ENCODE data around the gene TMEM145.

The TMEM145 gene

GRCh38 chr19:42303101-42303464 is 10.0 kb upstream of the TMEM145 start:
- H3K9ac ChIP-seq (ENCODE audit: low read length), result peak overlapping the region; percentile 83
- DNase-seq, result no peak
- 75% methylated on average over 6 of the region's 11 CpGs for WGBS

GRCh38 chr19:42303876-42304275 is 9.2 kb upstream of the TMEM145 start:
- H4K91ac ChIP-seq (ENCODE audit: low read length), result no peak overlapping the region
- no peak overlapping the region for H3K18ac ChIP-seq (ENCODE audit: low read depth in 1 of 2, low read length in 2 of 2)
- peaks cover 13% of the 10 kb centered on the region for H3K4me1 ChIP-seq (ENCODE audit: control insufficient read depth, insufficient read depth, low read depth, low read length)
- H3K4ac ChIP-seq (ENCODE audit: low read depth in 1 of 2, low read length in 2 of 2), result no peak overlapping the region
- DNase-seq, result no peak
- H2BK120ac ChIP-seq (ENCODE audit: low read depth, low read length), result no peak overlapping the region
- no peak overlapping the region for H3K27ac ChIP-seq (ENCODE audit: low read length, poor library complexity, severe bottlenecking)
- H4K8ac ChIP-seq (ENCODE audit: low read length), result no peak overlapping the region
- H3K14ac ChIP-seq (ENCODE audit: low read length in 2 of 2), result no peak overlapping the region
- H2AFZ ChIP-seq (ENCODE audit: low read depth, low read length), result no peak overlapping the region
- WGBS, result 99% methylated on average over 4 of the region's 8 CpGs
- no peaks in the 10 kb centered on the region for H3K27me3 ChIP-seq (ENCODE audit: control insufficient read depth in 1 of 2, insufficient read depth in 1 of 2, low read length in 2 of 2)
- no peak overlapping the region for H3K4me3 ChIP-seq (ENCODE audit: insufficient read depth in 1 of 2, low read depth in 1 of 2, low read length in 2 of 2)
- no peak overlapping the region for H3K9ac ChIP-seq (ENCODE audit: low read length)
- no peak overlapping the region for H2BK5ac ChIP-seq (ENCODE audit: low read depth, low read length, poor library complexity, severe bottlenecking)
- H3K79me1 ChIP-seq (replicated peaks; ENCODE audit: low read length, poor library complexity, severe bottlenecking), result peaks cover 5% of the 10 kb centered on the region
- H3K36me3 ChIP-seq (ENCODE audit: control insufficient read depth in 1 of 2, insufficient read depth in 2 of 2, low read depth in 1 of 2, low read length in 2 of 2), result peaks cover 0 to 5% of the 10 kb centered on the region in 2 experiments
- H2BK15ac ChIP-seq (ENCODE audit: low read depth, poor library complexity, severe bottlenecking), result no peak overlapping the region
- no peak overlapping the region for H2AK5ac ChIP-seq (ENCODE audit: low read length, severe bottlenecking)
- H3K4me2 ChIP-seq (ENCODE audit: low read length, poor library complexity, severe bottlenecking), result no peak overlapping the region
- H3K23ac ChIP-seq (ENCODE audit: low read length in 2 of 2), result no peak overlapping the region
- no peaks in the 10 kb centered on the region for H3K9me3 ChIP-seq (ENCODE audit: control insufficient read depth, low read length)
- H2BK12ac ChIP-seq (ENCODE audit: low read length in 2 of 2), result peak overlapping the region in 1 of 2 experiments; percentile 42

More at GRCh38 chr19:42303101-42303464, 10.0 kb upstream of the TMEM145 start:
- no peak overlapping the region for H3K4me2 ChIP-seq (ENCODE audit: low read length, poor library complexity, severe bottlenecking)
- H2BK15ac ChIP-seq (ENCODE audit: low read depth, poor library complexity, severe bottlenecking), result no peak overlapping the region
- peak overlapping the region; percentile 15 to 94 for H2BK12ac ChIP-seq (ENCODE audit: low read length in 2 of 2)
- H2AFZ ChIP-seq (ENCODE audit: low read depth, low read length), result peak overlapping the region; percentile 54
- no peaks in the 10 kb centered on the region for H3K9me3 ChIP-seq (ENCODE audit: control insufficient read depth, low read length)
- no peak overlapping the region for H2BK5ac ChIP-seq (ENCODE audit: low read depth, low read length, poor library complexity, severe bottlenecking)
- H3K14ac ChIP-seq (ENCODE audit: low read length in 2 of 2), result peak overlapping the region in 1 of 2 experiments; percentile 22
- H3K27me3 ChIP-seq (ENCODE audit: control insufficient read depth in 1 of 2, insufficient read depth in 1 of 2, low read length in 2 of 2), result no peaks in the 10 kb centered on the region
- H3K36me3 ChIP-seq (ENCODE audit: control insufficient read depth in 1 of 2, insufficient read depth in 2 of 2, low read depth in 1 of 2, low read length in 2 of 2), result peaks cover 0 to 5% of the 10 kb centered on the region in 2 experiments
- H3K4me3 ChIP-seq (ENCODE audit: insufficient read depth in 1 of 2, low read depth in 1 of 2, low read length in 2 of 2), result peak overlapping the region in 1 of 2 experiments; percentile 93
- peak overlapping the region in 1 of 2 experiments; percentile 72 for H3K18ac ChIP-seq (ENCODE audit: low read depth in 1 of 2, low read length in 2 of 2)
- no peak overlapping the region for H3K23ac ChIP-seq (ENCODE audit: low read length in 2 of 2)
- peak overlapping the region; percentile 47 for H4K8ac ChIP-seq (ENCODE audit: low read length)
- H3K79me1 ChIP-seq (replicated peaks; ENCODE audit: low read length, poor library complexity, severe bottlenecking), result peaks cover 5% of the 10 kb centered on the region
- H2AK5ac ChIP-seq (ENCODE audit: low read length, severe bottlenecking), result peak overlapping the region; percentile 34
- no peak overlapping the region for H3K27ac ChIP-seq (ENCODE audit: low read length, poor library complexity, severe bottlenecking)
- H3K4me1 ChIP-seq (ENCODE audit: control insufficient read depth, insufficient read depth, low read depth, low read length), result peaks cover 13% of the 10 kb centered on the region
- no peak overlapping the region for H4K91ac ChIP-seq (ENCODE audit: low read length)
- no peak overlapping the region for H2BK120ac ChIP-seq (ENCODE audit: low read depth, low read length)
- peak overlapping the region in 1 of 2 experiments; percentile 83 for H3K4ac ChIP-seq (ENCODE audit: low read depth in 1 of 2, low read length in 2 of 2)

- WGBS, result 94% methylated on average over 22 of the region's 22 CpGs
- no peak overlapping the region for H3K9ac ChIP-seq (ENCODE audit: low read length)
- H3K14ac ChIP-seq (ENCODE audit: low read length in 2 of 2), result peak overlapping the region in 1 of 2 experiments; percentile 79
- H3K36me3 ChIP-seq (ENCODE audit: control insufficient read depth in 1 of 2, insufficient read depth in 2 of 2, low read depth in 1 of 2, low read length in 2 of 2), result peaks cover 0 to 3% of the 10 kb centered on the region in 2 experiments
- H2BK15ac ChIP-seq (ENCODE audit: low read depth, poor library complexity, severe bottlenecking), result no peak overlapping the region
- H2BK120ac ChIP-seq (ENCODE audit: low read depth, low read length), result no peak overlapping the region
- H2BK12ac ChIP-seq (ENCODE audit: low read length in 2 of 2), result no peak overlapping the region
- H3K23ac ChIP-seq (ENCODE audit: low read length in 2 of 2), result no peak overlapping the region
- H3K4me3 ChIP-seq (ENCODE audit: insufficient read depth in 1 of 2, low read depth in 1 of 2, low read length in 2 of 2), result no peak overlapping the region
- no peak overlapping the region for H4K8ac ChIP-seq (ENCODE audit: low read length)
- H2AFZ ChIP-seq (ENCODE audit: low read depth, low read length), result no peak overlapping the region
- H3K18ac ChIP-seq (ENCODE audit: low read depth in 1 of 2, low read length in 2 of 2), result no peak overlapping the region
- H3K4me2 ChIP-seq (ENCODE audit: low read length, poor library complexity, severe bottlenecking), result no peak overlapping the region
- H3K27me3 ChIP-seq (ENCODE audit: control insufficient read depth in 1 of 2, insufficient read depth in 1 of 2, low read length in 2 of 2), result no peaks in the 10 kb centered on the region
- peaks cover 10% of the 10 kb centered on the region for H3K4me1 ChIP-seq (ENCODE audit: control insufficient read depth, insufficient read depth, low read depth, low read length)
- DNase-seq, result no peak
- H3K79me1 ChIP-seq (replicated peaks; ENCODE audit: low read length, poor library complexity, severe bottlenecking), result peaks cover under 1% of the 10 kb centered on the region
- no peak overlapping the region for H3K27ac ChIP-seq (ENCODE audit: low read length, poor library complexity, severe bottlenecking)
- no peak overlapping the region for H3K4ac ChIP-seq (ENCODE audit: low read depth in 1 of 2, low read length in 2 of 2)
- peak overlapping the region; percentile 54 for H4K91ac ChIP-seq (ENCODE audit: low read length)
- H2BK5ac ChIP-seq (ENCODE audit: low read depth, low read length, poor library complexity, severe bottlenecking), result no peak overlapping the region
- H2AK5ac ChIP-seq (ENCODE audit: low read length, severe bottlenecking), result no peak overlapping the region
- no peaks in the 10 kb centered on the region for H3K9me3 ChIP-seq (ENCODE audit: control insufficient read depth, low read length)
Measured at GRCh38 chr19:42306646-42307045, 6.5 kb upstream of the TMEM145 start.

- H3K9ac ChIP-seq (ENCODE audit: low read length), result no peak overlapping the region
- no peak overlapping the region for H3K27ac ChIP-seq (ENCODE audit: low read length, poor library complexity, severe bottlenecking)
- H4K91ac ChIP-seq (ENCODE audit: low read length), result no peak overlapping the region
- no peak overlapping the region for H3K4me2 ChIP-seq (ENCODE audit: low read length, poor library complexity, severe bottlenecking)
- H3K4me1 ChIP-seq (ENCODE audit: control insufficient read depth, insufficient read depth, low read depth, low read length), result peaks cover 10% of the 10 kb centered on the region
- no peak overlapping the region for H2BK15ac ChIP-seq (ENCODE audit: low read depth, poor library complexity, severe bottlenecking)
- no peak overlapping the region for H4K8ac ChIP-seq (ENCODE audit: low read length)
- no peak overlapping the region for H2AK5ac ChIP-seq (ENCODE audit: low read length, severe bottlenecking)
- no peak overlapping the region for H3K14ac ChIP-seq (ENCODE audit: low read length in 2 of 2)
- peaks cover 0 to 3% of the 10 kb centered on the region in 2 experiments for H3K36me3 ChIP-seq (ENCODE audit: control insufficient read depth in 1 of 2, insufficient read depth in 2 of 2, low read depth in 1 of 2, low read length in 2 of 2)
- H3K18ac ChIP-seq (ENCODE audit: low read depth in 1 of 2, low read length in 2 of 2), result no peak overlapping the region
- 87% methylated on average over 14 of the region's 14 CpGs for WGBS
- H2BK5ac ChIP-seq (ENCODE audit: low read depth, low read length, poor library complexity, severe bottlenecking), result no peak overlapping the region
- DNase-seq, result no peak
- no peaks in the 10 kb centered on the region for H3K9me3 ChIP-seq (ENCODE audit: control insufficient read depth, low read length)
- H2BK120ac ChIP-seq (ENCODE audit: low read depth, low read length), result no peak overlapping the region
- H2BK12ac ChIP-seq (ENCODE audit: low read length in 2 of 2), result no peak overlapping the region
- no peak overlapping the region for H2AFZ ChIP-seq (ENCODE audit: low read depth, low read length)
- H3K4me3 ChIP-seq (ENCODE audit: insufficient read depth in 1 of 2, low read depth in 1 of 2, low read length in 2 of 2), result no peak overlapping the region
- H3K23ac ChIP-seq (ENCODE audit: low read length in 2 of 2), result no peak overlapping the region
- H3K4ac ChIP-seq (ENCODE audit: low read depth in 1 of 2, low read length in 2 of 2), result no peak overlapping the region
- H3K79me1 ChIP-seq (replicated peaks; ENCODE audit: low read length, poor library complexity, severe bottlenecking), result no peaks in the 10 kb centered on the region
- peaks cover 23 to 24% of the 10 kb centered on the region in 2 experiments for H3K27me3 ChIP-seq (ENCODE audit: control insufficient read depth in 1 of 2, insufficient read depth in 1 of 2, low read length in 2 of 2)
Measured at GRCh38 chr19:42309686-42310085, 3.4 kb upstream of the TMEM145 start.
